Measurements from ENCODE around the gene SCEL.
"Not testable (repeated sequence)": the region's sequence is repeated elsewhere in the genome, so short reads cannot be mapped to it uniquely, and the experiment has no call there.

The SCEL gene

DNA sequence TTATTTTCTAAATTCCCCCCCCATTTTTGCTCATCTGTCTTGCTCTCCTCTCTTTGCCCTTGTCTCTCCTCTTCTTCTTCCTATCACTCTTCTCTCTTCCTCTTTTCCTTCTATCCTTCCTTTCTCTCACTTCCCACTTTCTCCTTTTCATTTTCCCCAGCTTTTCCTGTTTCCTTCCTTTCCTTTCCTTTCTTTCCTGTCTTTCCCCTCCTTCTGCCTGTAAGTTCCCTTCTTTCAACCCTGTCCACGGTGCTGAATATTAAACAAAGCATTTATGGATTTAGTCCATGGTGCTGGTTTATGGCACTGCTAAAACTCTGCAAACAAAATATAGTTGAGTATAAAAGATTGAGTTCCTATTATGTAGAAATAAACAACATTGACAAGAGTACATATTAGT lies 27.6 kb downstream of the SCEL start:
- no peak for DNase-seq

GRCh38 chr13:77565635-77566034 lies 30.1 kb downstream of the SCEL start:
- DNase-seq, result no peak

- no peak for DNase-seq
Observed at GRCh38 chr13:77571956-77572355, 36.5 kb downstream of the SCEL start.

- no peak for DNase-seq
Observed at GRCh38 chr13:77574096-77574495, 38.6 kb downstream of the SCEL start.

GRCh38 chr13:77579959-77580358 lies 44.5 kb downstream of the SCEL start:
- no peak for DNase-seq

DNA sequence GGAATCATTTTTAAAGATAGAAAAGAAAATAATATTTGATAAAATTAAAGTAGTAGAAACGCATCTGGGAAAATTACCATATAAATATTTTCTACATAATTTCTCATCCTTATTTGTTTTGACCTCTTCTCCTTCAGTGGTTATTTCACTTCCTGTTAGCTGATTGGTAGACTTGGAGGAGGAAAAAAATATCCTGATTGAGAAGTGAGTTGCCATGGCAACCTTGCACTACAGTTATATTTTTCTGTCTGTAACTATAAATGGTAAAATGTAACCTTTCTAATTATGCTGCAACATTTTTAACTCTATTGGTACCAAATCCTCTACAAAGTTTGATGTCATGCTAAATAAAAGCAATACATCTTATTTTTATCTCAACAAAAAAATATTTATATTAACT lies 45.2 kb downstream of the SCEL start:
- no peak for DNase-seq

DNA sequence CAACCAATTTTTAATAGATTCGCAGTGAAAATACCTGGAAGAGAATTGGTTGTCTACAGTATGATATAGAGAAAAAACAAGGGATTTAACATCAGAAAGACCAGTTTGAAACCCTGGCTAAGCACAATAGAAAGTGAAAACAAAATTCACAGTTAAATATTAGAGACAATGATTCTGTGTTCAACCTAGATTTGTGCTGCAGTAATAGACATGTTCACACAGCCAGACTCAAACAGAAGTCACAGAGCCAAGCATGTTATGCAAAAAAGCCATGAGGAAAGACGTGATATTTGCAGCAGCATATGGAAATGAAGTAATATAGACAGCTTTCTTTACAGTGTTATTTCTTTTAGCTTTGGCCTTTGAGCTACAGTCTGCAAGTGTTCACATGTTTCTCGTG lies 48.1 kb downstream of the SCEL start:
- no peak for DNase-seq

DNA sequence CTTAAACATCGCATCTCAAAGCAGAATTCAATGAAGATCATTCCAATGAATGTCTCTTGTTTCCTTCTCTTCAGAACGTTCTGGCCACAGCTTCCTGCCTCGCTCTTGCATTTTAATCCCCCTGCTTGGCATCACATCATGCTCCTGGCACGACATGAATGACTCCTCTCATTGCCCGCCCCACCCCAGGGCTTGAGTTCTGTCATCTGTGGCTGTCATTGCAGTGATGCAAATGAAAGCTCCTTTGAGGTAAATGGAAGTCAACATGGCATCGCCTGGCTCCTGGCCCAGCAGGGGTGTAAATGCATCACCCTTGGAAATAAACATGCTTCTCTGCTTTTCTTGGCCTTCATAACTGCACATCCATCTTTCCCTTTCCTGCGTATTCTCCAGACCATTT lies 48.6 kb downstream of the SCEL start:
- no peak for DNase-seq

GRCh38 chr13:77595166-77595810 lies 59.8 kb downstream of the SCEL start:
- DNase-seq, result no peak

GRCh38 chr13:77596777-77597176 lies 61.3 kb downstream of the SCEL start:
- DNase-seq, result no peak

DNA sequence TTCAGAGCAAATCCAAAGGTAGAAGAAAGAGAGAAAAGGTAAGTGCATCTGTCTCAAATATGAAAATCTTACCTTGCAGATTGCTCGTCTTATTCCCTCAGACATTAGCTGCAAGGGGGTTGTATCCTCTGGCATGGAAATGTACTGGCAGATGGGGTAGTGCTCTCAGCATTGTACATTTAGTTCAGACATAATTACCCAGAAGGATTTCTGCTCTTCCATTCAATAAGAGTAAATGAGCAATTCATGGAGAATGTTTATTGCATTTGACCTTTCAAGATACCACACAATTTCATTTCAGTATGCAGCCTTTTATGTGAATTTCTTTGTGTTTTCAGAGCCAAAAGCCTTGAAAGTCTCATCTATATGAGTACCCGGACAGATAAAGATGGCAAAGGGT lies 63.8 kb downstream of the SCEL start:
- DNase-seq, result no peak

GRCh38 chr13:77600701-77601100 lies 65.2 kb downstream of the SCEL start:
- DNase-seq, result no peak

- no peak for DNase-seq
Observed at GRCh38 chr13:77611068-77611467, 75.6 kb downstream of the SCEL start.

- DNase-seq, result no peak
Observed at GRCh38 chr13:77616027-77616426, 80.5 kb downstream of the SCEL start.

- no peak for DNase-seq
Observed at GRCh38 chr13:77619655-77620054, 84.1 kb downstream of the SCEL start.

DNA sequence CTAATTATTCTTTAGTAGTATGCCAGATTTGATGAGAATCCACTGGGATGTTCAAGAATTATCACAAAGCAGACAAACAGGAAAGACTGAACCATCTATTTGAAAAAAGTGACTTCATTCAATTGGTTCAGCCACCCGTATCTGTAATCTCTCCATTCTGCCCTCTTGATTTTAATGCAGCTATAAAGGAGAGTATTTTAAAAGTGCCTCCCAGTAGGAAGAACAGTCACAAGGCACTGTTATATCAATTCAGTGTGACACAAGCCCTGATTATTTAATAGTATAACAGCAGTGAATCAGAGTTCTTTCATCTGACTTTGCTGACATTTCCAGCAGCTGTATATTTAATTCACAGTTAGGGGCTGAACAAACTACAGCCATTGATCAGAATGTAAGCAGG lies 84.6 kb downstream of the SCEL start:
- no peak for DNase-seq

DNA sequence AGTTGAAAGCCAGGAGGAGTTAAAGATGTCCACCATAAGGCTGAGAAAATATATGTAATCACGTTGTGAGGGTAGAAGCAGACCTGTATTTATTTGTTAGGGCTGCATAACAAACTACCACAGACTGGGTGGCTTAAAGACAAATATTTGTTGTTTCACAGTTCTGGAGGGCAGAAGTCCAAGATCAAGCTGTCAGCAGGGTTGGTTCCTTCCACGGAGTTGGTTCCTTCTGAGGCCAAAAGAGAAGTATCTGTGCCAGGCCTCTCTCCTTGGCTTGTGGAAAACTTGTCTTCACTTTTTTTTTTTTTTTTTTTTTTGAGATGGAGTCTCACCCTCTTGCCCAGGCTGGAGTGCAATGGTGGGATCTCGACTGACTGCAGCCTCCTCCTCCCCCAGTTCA lies 88.3 kb downstream of the SCEL start:
- no peak for DNase-seq

DNA sequence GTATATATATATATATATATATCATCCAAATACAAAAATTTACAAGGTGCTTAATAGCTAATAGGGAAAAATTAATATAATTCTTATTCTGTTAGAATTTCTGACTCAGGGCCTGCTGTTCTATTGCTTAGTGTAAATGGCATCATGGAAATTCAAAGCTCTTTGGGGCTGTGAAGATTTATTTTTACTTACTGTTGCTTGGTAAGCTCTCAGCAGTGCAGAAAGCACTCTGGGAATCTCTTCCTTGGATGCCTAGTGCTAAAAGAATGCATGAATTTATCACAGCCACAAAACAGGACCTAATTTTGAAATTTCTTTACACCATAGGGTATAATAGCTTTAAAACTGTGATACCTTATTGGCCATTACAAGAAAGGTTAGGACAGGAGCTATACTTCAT lies 92.7 kb downstream of the SCEL start:
- no peak for DNase-seq

DNA sequence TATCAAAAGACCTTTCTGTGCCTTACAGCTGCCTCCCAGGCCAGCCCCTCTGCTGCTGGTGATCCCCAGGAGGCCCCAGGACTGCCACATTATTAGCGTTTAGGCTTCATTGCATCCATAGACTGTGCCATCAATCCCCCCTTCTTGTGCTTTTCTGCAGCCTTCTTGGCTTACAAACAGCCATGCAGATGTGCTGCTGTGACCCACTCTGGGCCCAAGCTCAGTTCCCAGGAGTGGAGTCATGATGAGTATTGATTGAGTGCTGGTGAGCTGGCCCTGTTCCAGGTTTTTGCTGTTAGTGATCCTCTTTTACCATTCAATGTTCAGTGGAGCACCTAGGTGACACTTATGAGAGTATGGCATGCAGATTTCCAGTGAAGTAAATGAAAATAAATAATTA lies 102.1 kb downstream of the SCEL start:
- DNase-seq, result no peak

GRCh38 chr13:77650409-77650808 lies 114.9 kb downstream of the SCEL start:
- DNase-seq, result no peak

GRCh38 chr13:77653301-77653700 lies 117.8 kb downstream of the SCEL start:
- DNase-seq, result no peak

DNA sequence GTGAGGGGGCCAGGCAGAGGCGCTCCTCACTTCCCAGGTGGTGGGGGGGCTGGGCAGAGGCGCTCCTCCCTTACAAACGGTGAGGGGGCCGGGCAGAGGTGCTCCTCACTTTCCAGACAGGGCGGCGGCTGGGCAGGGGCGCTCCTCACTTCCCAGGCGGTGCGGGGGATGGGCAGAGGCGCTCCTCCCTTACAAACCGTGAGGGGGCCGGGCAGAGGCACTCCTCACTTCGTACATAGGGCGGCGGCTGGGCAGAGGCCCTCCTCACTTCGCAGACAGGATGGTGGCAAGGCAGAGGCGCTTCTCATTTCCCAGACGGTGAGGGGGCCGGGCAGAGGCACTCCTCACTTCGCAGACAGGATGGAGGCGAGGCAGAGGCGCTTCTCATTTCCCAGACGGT lies 124.5 kb downstream of the SCEL start:
- not testable (repeated sequence) for DNase-seq

GRCh38 chr13:77660841-77661250 lies 125.3 kb downstream of the SCEL start:
- DNase-seq, result no peak

GRCh38 chr13:77662301-77662700 lies 126.8 kb downstream of the SCEL start:
- DNase-seq, result not testable (repeated sequence)

DNA sequence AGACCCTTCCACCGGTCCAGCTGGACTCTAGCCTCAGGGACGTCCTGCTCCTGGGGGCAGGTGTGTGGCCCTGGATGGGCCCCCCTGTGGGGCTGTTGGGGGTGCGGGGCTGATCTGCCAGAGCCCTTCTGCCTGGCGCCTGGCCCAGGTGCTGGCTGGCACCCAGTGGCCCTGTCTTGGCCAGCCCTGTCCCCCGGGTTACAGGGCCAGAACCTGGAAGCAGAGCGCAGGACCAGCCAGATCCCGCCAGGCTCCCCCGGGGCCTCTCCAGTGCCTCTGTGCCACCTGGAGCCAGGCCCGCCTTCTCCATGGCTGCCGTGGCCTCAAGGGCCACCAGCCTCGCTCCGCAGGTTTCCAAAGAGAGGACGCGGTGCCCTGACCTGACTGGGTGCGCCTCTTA lies 127.3 kb downstream of the SCEL start:
- DNase-seq, result not testable (repeated sequence)

DNA sequence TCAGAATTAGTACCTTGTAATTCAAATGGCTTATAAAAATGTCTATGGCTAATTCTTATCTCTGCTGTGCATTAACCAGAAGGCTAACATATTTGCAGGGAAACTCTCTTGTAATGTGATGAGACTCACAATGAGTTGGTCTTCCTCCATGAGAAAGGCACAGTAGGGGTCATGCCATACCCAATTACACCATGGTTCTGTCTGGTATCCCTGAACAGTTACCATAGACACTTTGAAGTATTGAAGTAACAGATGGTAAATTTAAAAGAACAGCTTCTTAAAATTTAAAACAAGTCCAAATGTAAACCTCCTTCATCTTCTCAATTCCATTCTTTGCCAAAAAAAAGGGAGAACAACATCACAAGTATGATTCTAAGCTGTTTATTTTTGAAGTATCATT lies 139.3 kb downstream of the SCEL start:
- no peak for DNase-seq
